ENCODE data around the gene PRKCZ.

The PRKCZ gene

DNA sequence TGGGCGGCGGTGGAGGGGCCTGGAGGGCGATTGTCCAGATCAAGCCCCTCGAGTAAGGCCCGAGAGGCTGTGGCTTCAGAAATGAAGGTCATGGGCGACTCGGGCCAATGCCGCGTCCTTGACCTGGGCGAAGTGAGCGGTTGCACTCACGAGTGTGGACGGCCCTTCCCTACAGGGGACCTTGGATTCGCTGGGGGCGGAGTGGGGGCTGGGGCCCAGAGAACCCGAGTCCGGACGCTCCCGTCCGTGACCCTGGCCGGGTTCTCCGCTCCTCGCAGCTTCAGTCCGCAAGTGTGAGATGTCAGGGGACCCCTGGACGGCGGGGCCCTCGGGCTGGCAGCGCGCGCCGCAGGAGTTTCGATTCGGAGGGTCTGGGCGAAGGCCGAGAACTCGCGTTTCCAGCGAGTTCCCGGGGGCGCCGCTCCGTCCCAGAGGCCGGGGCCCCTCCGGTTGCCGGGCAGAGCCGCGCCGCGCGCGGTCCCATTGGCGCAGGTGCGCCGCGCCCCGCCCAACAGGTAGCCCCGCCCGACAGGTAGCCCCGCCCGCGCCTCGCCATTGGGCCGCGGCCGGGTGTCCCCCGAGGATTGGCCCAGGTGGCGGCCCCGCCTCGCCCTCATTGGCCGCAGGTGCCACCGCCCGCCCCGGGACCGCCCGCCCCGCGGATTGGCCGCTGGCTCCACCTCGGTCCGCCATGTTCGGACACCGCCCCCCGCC, at the start of gene PRKCZ:
PRKCZ (plus strand) TSS at position 694 of the 714 bp plus-strand sequence. CDS start 220 bp downstream, outside the sequence.
- DNase-seq (ENCODE audit: low read depth, low spot score), result peak; percentile 70
- H3K27ac ChIP-seq, result peak within 1 kb of the TSS; percentile 27

DNA sequence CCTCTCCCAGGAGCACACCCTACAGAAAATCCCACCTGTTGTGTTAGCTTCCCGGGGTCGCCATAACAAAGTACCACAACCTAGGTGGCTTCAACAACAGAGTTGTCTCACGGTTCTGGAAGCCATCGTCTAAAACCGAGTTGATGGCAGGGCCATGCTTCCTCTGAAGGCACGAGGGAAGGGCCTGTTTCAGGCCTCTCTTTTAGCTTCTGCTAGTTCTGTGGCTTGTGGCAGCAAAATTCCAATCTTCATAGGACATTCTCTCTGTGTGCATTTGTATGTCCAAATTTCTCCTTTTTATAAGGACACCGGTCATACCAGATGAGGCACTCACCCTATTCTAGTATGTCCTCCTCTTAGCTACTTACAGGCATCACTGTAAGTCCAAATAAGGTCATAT, 49.8 kb upstream of the PRKCZ start:
- no peak for DNase-seq (ENCODE audit: low read depth, low spot score)
- H3K27ac ChIP-seq, result no peak overlapping the region

DNA sequence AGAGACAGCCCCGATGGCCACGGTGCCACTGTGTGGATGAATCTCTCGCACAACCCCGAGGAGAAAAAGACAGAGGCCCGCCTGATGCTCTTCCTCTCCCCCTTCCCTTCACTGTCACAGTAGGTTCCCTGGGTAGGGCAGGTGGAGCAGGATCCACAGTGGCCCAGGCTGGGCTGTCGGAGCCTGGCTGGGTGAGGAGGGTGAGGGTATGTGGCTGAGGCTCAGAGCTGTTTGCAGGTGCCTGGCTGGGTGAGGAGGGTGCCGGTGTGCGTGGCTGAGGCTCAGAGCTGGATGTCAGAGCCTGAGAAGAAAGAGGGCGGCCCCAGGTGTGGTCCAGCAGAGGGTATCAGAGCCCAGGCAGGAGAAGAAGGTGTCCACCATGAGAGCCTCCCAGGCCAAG, 49.4 kb upstream of the PRKCZ start:
- no peak overlapping the region for H3K27ac ChIP-seq
- no peak for DNase-seq (ENCODE audit: low read depth, low spot score)

DNA sequence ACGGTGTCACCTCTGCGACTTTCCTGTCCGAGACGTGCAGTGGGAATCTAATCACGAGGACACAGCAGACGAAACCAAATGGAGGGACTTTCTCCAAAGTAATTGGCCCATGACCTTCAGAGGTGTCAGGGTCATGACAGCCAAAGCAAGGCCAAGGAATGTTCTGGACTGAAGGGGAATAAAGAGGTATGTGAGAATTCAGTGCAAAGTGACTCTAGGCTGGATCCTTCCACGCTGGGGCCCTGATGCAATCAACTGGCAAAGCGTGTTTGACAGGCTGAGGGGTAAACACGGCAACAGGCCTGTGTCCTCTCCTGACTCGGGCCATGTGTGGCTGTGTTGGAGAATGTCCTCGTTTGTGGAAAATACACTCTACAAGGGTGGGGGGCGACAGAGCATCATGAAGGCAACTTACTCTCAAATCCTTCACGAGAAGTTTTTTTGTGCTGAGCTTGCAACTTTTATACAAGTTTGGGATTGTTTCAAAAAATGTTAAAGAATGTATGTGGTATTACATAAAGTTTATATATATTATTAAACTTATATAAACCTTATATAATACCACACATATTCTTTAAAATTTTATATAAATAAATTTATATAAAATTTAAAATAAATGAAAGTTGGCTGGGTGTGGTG, 48.3 kb upstream of the PRKCZ start:
- DNase-seq (ENCODE audit: low read depth, low spot score), result no peak
- H3K27ac ChIP-seq, result no peak overlapping the region

DNA sequence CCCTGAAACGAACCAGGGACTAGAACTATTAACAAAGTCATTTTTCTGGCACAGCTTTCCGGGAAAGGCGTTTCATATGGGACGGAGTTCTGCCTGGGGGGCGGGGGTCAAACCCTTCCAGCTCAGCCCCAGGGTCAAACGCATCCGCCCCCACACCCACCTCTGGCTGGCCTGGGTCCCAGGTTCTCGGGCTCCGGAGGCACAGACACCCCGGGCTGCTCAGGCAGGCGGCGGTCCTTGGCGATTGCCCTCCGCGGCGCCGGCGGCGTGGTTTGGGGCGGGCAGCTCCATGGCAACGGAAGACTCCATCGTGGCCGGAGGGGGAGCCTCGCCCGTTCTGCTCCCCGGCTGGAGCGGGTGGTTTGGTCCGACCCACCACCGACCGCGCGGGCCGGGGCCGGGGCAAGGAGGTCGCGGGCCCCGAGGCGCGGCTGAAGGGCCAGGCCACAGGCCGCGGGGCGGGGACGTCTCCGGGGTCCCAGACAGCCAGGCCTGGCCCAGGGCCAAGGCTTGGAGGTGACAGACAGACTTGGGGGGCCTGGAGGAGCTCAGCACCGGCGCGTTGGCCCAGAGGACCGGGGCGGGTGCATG, 46.6 kb upstream of the PRKCZ start, which contains the start of gene CFAP74:
CFAP74 (minus strand) TSS at position 246 of the 591 bp plus-strand sequence. CDS start 12,830 bp downstream, outside the sequence.
- no peak for DNase-seq (ENCODE audit: low read depth, low spot score)
- H3K27ac ChIP-seq, result no peak within 1 kb of the TSS

DNA sequence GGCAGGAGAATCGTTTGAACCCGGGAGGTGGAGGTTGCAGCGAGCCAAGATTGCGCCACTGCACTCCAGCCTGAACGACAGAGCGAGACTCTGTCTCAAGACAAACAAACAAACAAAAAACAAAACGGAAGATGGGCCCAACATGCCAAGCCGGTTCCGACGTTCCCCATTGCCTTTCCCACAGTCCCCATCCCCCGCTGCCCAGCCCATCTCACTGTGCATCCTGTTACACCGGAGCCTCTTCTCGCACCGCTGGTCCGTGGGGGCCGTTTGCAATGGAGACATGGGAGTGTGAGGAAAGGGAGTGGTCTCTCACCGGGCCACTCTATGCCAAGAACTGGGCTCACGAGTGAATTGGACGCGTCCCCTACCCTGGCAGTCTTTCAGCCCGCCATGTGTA, 45.4 kb upstream of the PRKCZ start:
- H3K27ac ChIP-seq, result no peak overlapping the region
- no peak for DNase-seq (ENCODE audit: low read depth, low spot score)

DNA sequence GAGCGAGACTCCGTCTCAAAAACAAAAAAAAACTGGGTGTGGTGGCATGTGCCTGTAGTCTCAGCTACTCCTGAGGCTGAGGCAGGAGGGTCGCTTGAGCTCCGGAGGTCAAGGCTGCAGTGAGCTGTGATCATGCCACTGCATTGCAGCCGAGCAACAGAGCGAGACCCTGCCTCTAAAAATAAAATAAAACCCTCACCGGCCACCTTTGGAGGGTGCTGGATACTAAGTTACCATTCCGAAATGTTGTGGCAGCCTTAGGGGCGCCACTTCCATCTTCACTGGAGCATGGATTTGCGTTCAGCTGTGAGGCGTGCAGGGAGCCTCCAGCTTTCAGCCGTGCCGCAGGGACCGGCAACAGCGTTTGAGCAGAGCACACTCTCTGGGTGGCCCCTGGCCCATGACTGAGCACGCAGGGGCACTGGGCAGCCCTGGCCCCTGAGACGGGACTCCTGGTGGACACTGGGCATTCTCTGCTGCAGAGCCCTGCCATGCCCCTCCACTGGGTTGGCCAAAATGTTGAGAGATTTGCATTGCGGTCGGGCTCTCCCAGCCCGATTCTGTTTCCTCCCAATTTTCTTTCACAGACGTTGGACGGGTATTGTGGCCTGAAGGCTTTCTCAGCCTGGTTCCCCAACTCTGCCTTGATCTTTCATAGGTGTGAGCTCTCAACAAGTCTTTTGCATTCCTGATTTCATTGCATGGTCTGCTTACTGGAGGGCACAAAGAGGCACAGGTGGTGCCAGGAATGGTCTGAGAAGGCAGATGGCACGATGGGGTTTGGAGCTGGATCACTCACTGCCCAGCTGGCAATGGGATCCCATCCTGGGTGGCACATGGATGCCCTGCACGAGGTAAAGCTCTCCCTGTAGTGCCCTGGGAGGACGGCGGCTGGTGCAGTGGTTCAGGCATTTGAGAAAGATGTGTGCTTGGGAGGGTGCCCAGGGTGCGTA, 40.8 kb upstream of the PRKCZ start:
- DNase-seq (ENCODE audit: low read depth, low spot score), result no peak
- no peak overlapping the region for H3K27ac ChIP-seq

DNA sequence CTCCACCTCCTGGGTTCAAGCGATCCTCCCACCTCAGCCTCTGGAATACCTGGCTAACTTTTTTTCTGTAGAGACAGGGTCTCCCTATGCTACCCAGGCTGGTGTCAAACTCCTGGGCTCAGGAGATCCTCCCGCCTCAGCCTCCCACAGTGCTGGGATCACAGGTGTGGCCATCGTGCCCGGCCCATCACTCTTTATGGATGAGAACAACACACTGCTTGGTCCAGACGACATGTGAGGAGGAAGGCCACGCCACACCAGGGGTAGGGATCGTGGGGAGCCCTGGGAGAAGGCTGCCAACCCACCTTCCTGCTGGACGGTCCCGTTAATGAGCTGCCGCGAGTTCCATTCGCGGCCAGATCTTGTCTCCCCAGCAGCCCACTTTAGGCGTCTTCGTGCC, 36.0 kb upstream of the PRKCZ start:
- H3K27ac ChIP-seq, result no peak overlapping the region
- no peak for DNase-seq (ENCODE audit: low read depth, low spot score)

DNA sequence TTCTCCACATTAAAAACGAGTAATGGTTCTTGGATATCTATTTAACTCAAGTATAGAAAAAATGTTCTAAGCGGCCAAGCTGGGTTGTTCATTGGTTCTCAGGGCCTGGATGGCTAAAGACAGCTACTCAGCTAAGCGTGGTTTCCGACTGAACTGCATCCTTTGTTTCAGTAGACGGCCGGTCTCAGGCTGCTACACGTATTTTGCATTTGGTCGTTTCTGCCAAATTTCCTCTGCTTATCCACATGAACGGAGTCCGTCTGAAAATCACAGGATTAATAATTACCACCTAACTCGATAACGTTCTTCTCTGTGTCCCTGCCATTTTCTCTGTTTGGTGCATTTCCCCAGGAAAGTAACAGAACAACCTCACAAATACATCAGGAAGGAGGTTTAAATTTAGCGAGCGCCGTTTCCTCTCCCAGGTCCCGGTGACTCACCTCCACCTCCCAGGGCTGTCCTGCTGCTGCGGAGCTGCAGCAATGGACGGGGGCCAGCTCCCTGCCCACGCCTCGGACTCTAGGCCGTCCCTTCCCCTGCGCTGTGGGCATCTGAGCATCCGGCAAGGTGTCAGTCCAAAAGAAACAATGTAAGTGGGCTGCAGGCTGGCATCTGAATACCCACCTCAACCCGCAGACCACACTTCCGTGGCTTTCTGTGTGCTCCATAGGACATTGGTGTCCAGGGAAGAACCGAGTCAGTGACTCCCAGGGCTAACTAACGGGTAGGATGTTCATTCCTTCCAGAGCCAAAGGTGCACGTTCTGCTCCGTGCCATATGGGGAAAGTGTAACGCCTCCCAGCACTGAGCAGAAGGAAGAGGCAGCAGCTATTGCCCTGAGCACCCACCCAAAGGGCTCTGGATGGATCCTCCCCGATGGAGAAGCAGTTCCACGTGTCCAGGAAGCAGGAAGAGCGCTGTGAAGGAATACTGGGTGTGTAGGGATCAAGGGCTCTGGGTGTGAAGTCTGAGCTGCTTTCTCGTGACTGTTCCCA, 35.2 kb upstream of the PRKCZ start:
- H3K27ac ChIP-seq, result no peak overlapping the region
- DNase-seq (ENCODE audit: low read depth, low spot score), result no peak

DNA sequence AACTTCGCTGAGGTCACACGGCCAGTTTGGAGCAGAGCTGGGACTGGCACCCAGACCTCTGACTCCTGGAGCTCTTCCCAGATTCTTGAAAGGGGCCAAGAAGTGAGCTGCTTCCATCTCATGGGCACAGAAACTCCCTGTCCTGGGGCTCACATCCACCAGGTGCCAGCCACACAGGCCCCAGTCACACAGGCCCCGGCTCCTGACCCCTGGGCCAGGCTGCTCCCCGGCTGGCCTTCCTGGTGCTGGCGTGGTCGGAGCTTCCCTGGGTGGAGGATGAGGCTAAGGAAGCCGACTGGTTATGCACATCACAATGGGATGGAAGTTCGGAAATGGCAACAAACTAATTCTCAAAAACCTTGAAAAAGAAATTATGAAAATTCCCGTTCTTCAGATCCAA, 34.1 kb upstream of the PRKCZ start:
- no peak overlapping the region for H3K27ac ChIP-seq
- DNase-seq (ENCODE audit: low read depth, low spot score), result no peak

DNA sequence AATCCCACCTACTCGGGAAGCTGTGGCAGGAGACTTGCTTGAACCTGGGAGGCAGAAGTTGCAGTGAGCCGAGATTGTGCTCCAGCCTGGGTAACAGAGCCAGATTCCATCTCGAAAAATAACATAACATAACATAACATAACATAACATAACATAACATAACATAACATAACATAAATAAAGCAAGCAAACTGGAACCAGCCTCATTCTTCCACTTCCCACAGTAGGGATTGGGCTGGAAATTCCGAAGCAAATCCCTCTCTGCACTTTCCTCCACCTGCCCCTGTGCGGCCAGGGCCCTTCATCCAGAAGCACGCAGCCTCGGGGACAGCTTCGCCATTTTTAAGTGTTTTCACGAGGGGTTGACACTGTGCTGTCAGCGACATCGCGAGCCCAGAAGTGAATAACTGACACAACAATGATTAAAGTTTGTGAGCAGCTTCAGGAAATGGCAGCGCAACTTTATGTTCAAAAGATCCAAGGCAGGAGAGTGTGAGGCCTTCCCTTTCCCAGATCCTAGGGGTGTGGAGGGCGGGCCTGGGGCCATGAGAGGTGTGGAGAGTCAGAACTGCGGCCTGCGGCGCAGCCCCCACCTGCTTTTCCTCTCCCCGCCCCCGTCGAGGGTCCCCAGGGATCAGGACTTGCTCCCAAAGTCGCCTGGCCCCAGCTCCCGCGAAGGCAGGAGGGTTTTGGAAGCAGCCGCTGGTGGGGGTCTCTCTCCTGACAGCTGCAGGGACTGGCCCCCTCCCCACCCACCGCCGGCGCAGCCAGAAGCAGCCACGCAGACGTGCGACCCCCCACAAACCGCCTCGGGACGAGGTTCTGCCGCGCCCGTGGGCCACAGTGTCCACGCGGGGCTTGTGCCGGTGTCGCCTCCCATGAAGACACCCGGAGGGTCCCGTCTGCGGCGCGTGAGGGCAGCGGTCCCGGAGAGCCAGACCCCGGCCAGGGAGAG, 31.7 kb upstream of the PRKCZ start:
- no peak for DNase-seq (ENCODE audit: low read depth, low spot score)
- H3K27ac ChIP-seq, result no peak overlapping the region

DNA sequence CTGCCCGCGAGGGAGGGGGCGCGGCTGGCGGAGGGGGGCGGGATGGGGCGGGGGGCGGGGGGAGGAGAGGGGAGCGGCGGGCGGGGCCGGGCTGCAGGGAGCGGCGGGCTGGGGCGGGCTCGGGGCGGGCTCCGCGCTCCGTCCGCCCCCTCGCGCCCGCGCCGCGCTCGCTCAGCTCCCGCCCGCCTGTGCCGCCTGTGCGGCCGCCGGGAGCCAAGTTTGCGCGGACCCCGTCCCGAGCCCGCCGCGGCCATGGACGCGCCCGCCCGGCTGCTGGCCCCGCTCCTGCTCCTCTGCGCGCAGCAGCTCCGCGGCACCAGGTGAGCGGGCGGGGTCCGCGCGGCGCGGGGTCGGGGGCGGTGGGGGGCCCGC, 31.1 kb upstream of the PRKCZ start, which contains the start of gene GABRD:
GABRD (plus strand) TSS at position 174 of the 372 bp plus-strand sequence; CDS start at position 253, 79 bp downstream.
- DNase-seq (ENCODE audit: low read depth, low spot score), result no peak
- H3K27ac ChIP-seq, result no peak within 1 kb of the TSS

DNA sequence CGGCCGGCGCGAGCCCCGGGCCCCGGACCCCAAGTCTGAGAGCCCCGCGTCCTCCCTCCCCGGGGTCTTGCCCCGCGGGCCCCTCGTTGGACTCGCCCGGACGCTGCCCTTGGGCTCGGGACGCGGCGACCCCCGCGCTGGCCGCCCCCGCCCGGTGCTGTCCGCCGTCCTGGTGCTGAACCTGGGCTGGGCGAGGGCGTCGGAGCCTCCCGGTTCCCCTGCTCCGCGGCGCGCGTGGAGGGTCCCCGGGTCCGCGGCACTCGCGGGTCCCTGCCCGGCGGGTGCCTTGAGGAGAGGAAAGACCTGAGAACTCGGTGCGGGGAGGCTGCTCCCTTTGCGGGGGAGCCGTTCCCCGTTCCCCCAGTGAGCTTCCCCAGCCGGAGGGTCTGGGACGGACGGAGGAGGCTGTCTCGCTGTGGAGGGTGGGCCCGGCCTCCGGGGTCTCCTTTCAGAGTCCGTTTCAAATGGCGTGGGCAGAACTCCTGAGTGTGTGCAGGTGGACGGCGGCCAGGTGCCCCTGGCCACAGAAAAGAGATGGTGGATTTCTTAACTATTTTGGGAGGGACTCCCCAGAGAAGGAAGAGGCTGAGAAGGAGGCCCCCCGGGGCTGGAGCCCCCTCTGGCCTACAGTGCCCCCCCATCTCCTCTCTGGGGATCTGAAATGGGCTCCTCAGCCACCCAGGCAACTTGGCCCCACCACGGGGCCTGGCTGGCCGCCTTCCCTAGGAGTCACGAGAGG, 30.5 kb upstream of the PRKCZ start:
- no peak for DNase-seq (ENCODE audit: low read depth, low spot score)

DNA sequence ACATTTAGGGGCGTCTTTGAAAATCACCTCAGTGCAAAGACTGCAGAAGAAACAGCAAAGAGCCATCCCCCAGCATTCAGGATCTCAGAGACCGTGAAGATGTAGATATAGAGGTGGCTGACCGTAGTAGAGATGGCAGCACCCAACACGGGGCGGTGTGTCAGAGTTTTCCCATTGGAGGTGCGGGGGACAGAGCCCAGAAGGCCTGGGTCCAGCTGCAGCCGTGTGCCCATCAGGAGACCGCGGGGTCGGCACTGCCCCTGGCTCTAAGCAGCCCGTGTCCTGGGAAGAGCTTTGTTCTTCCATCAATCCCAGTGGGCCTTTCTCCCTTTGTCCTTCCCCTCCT, 29.9 kb upstream of the PRKCZ start:
- no peak for DNase-seq (ENCODE audit: low read depth, low spot score)
- H3K27ac ChIP-seq, result no peak overlapping the region

More for the DNA sequence above, 30.5 kb upstream of the PRKCZ start:
- H3K27ac ChIP-seq, result no peak overlapping the region

DNA sequence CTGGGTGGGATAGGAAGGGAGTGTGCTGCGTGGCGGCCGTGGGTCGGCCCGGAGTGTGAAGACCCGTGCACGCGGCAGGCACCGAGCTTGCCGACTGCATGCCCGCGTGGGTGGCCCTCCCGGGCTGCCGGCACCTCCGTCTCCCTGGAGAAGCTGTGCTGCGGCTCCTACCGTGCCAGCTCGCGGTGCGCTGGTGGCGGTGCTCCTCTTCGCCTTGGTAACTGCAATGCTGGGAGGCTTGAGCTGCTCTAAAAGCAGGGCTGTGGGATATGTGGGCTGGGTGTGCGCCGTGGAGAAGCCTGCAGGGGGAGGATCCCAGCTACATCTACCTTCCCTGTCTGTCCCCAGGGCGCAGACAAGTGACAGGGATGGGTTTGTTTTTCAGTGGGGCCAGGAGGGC, 28.7 kb upstream of the PRKCZ start:
- no peak for DNase-seq (ENCODE audit: low read depth, low spot score)
- no peak overlapping the region for H3K27ac ChIP-seq

DNA sequence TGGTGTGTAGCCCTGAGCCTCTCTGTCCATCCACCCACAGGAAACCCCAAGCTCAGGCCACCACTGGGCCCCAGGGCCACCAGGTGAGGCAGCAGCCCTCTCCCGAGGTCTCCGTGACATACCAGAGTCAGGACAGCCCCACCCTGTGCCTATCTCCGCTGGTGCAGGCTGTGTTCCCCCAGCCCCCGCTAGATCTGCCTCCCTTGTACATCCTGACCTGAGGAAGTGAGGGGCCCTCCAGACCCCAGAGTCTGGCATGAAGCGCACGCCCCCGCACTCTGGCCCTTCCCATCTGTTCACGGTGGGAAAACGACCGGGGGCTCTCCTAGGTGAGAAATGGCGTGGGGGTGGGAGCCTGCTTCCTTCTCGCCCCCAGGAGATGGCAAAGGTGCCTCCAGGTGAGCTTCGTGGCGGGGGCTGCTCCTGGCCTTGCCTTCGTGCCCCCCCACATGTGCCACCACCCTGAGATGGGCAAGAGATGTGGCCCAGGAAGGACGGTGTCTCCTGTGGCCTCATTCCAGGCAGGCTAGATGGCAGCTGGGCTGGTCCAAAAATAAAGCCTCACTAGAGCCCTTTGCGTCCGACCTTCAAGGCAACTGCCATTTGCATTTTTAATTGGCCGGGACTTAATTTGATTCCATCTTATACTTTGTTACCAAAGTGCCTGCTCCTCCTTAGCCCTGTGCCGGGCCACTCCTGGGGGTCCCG, 28.0 kb upstream of the PRKCZ start:
- DNase-seq (ENCODE audit: low read depth, low spot score), result no peak
- no peak overlapping the region for H3K27ac ChIP-seq

DNA sequence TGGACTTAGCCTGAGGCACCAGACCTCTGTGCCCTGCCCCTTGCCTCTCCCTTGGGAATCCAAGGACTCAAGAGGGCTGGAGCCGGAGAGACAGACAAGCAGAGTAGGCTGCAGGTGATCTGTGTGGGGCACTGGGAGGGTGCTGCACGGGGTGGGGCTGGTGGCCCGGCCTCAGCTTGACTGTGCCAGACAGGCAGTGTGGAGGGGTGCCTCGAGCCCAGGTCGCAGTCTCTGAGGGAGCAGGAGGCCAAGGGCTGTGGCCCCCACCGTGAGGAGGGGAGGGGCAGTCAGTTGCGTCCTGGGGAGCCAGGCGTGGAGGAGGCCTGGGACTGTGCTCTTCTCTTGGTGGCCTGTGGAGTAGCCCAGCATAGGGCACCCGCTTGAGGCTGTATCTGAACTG, 27.0 kb upstream of the PRKCZ start:
- H3K27ac ChIP-seq, result no peak overlapping the region
- DNase-seq (ENCODE audit: low read depth, low spot score), result no peak

All from epithelial cell of prostate (primary cell).